MM.1S (cell line): ENCODE data around the gene TRIM59.
A peak's percentile ranks its signal among the peaks of the same experiment; 100 is the strongest.

Experiments
- DNase-seq: peaks from one replicate; pipeline ENCODE4 v3.0.0-alpha.2; 2015
- H2AFZ ChIP-seq: fragments of 300-600 bp; sonication (generic); 2 replicates; pipeline ENCODE4 v1.6.0; 2016; ENCODE audit warnings: antibody characterized with exemption, low read length
- H3F3A ChIP-seq: fragments of 300-600 bp; sonication (generic); 2 replicates; pipeline ENCODE4 v1.6.1; 2016; ENCODE audit warnings: mild to moderate bottlenecking, antibody characterized with exemption, low read length, moderate library complexity, mixed read lengths; ENCODE audit not compliant: insufficient read depth
- H3K27ac ChIP-seq: fragments of 300-600 bp; sonication (generic); 2 replicates; pipeline ENCODE4 v1.5.1; 2016; ENCODE audit warnings: mild to moderate bottlenecking, low read length
- H3K27me3 ChIP-seq: fragments of 300-600 bp; sonication (generic); replicated peaks from 2 replicates; pipeline ENCODE4 v1.6.0; 2016; ENCODE audit warnings: low read length; ENCODE audit not compliant: insufficient read depth
- H3K36me3 ChIP-seq: fragments of 300-600 bp; sonication (generic); replicated peaks from 2 replicates; pipeline ENCODE4 v1.6.1; 2016; ENCODE audit warnings: mild to moderate bottlenecking, low read length, mixed read lengths; ENCODE audit not compliant: insufficient read depth
- H3K4me1 ChIP-seq: fragments of 300-600 bp; sonication (generic); 2 replicates; pipeline ENCODE4 v1.6.1; 2016; ENCODE audit warnings: low read length, mixed read lengths
- H3K4me2 ChIP-seq: fragments of 300-600 bp; sonication (generic); 2 replicates; pipeline ENCODE4 v1.6.0; 2016; ENCODE audit warnings: low read depth, low read length
- H3K4me3 ChIP-seq: fragments of 300-600 bp; sonication (generic); 2 replicates; pipeline ENCODE4 v1.5.1; 2016; ENCODE audit warnings: low read length, mixed read lengths
- H3K79me2 ChIP-seq: fragments of 300-600 bp; sonication (generic); 2 replicates; pipeline ENCODE4 v1.6.1; 2016; ENCODE audit warnings: mixed run types, low read length, mixed read lengths
- H3K9ac ChIP-seq: fragments of 300-600 bp; sonication (generic); 2 replicates; pipeline ENCODE4 v1.6.1; 2016; ENCODE audit warnings: low read length, mixed read lengths
- H3K9me2 ChIP-seq: fragments of 300-600 bp; sonication (generic); replicated peaks from 2 replicates; pipeline ENCODE4 v1.6.1; 2016; ENCODE audit warnings: mild to moderate bottlenecking, low read length, mixed read lengths; ENCODE audit not compliant: insufficient read depth
- H3K9me3 ChIP-seq: fragments of 300-600 bp; sonication (generic); replicated peaks from 2 replicates; pipeline ENCODE4 v1.6.1; 2016; ENCODE audit warnings: mild to moderate bottlenecking, low read length, mixed read lengths; ENCODE audit not compliant: insufficient read depth
- H4K20me1 ChIP-seq: fragments of 300-600 bp; sonication (generic); 2 replicates; pipeline ENCODE4 v1.6.1; 2016; ENCODE audit warnings: mild to moderate bottlenecking, low read length, moderate library complexity, mixed read lengths; ENCODE audit not compliant: insufficient read depth
- EZH2 ChIP-seq: fragments of 300-600 bp; sonication (generic); optimal IDR thresholded peaks from 2 replicates; pipeline ENCODE3; 2017; ENCODE audit warnings: low read depth, mild to moderate bottlenecking, antibody characterized with exemption, low read length, mixed read lengths
- EZH2phosphoT487 ChIP-seq: fragments of 300-600 bp; sonication (generic); IDR thresholded peaks from 2 replicates; pipeline ENCODE4 v1.6.1; 2018; ENCODE audit warnings: antibody characterized with exemption, low read length
- TF ChIP-seq, protein P1 (sequence below): fragments of 300-600 bp; sonication (generic); IDR thresholded peaks from 2 replicates; pipeline ENCODE4 v1.5.1; 2016; ENCODE audit warnings: antibody characterized with exemption, low read length, mixed read lengths

TRIM59 gene

GRCh38 chr3:160448845-160449635 lies 546 bp downstream of the TRIM59 start:
- H3K79me2 ChIP-seq: peaks cover 52% of the 10 kb centered on the region
- no peak for TF ChIP-seq EZH2phosphoT487

GRCh38 chr3:160447544-160447943 lies 2.0 kb downstream of the TRIM59 start:
- no peak overlapping the region for H3K27ac ChIP-seq
- no peaks in the 10 kb centered on the region for H3K27me3 ChIP-seq
- H3K4me1 ChIP-seq: peaks cover 23% of the 10 kb centered on the region
- H3K4me2 ChIP-seq: peak overlapping the region; percentile 75
- H3K9me2 ChIP-seq: no peaks in the 10 kb centered on the region
- DNase-seq: no peak
- no peak overlapping the region for H2AFZ ChIP-seq
- peaks cover 67% of the 10 kb centered on the region for H3K79me2 ChIP-seq
- no peak overlapping the region; the same call in 1 of the 2 replicates for H3K4me3 ChIP-seq
- H3K9me3 ChIP-seq: no peaks in the 10 kb centered on the region
- no peak for TF ChIP-seq EZH2phosphoT487
- TF ChIP-seq EZH2: no peak
- TF ChIP-seq, protein P1, sequence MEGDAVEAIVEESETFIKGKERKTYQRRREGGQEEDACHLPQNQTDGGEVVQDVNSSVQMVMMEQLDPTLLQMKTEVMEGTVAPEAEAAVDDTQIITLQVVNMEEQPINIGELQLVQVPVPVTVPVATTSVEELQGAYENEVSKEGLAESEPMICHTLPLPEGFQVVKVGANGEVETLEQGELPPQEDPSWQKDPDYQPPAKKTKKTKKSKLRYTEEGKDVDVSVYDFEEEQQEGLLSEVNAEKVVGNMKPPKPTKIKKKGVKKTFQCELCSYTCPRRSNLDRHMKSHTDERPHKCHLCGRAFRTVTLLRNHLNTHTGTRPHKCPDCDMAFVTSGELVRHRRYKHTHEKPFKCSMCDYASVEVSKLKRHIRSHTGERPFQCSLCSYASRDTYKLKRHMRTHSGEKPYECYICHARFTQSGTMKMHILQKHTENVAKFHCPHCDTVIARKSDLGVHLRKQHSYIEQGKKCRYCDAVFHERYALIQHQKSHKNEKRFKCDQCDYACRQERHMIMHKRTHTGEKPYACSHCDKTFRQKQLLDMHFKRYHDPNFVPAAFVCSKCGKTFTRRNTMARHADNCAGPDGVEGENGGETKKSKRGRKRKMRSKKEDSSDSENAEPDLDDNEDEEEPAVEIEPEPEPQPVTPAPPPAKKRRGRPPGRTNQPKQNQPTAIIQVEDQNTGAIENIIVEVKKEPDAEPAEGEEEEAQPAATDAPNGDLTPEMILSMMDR: no peak
- peaks cover 14% of the 10 kb centered on the region for H3F3A ChIP-seq
- peaks cover 8% of the 10 kb centered on the region; the same call in 1 of the 2 replicates for H3K36me3 ChIP-seq
- H3K9ac ChIP-seq: no peak overlapping the region
- no peaks in the 10 kb centered on the region for H4K20me1 ChIP-seq

More at GRCh38 chr3:160448845-160449635, 546 bp downstream of the TRIM59 start:
- H3K9me2 ChIP-seq: no peaks in the 10 kb centered on the region
- DNase-seq: peak; percentile 67
- H3K4me2 ChIP-seq: peak overlapping the region; percentile 75
- H3K9ac ChIP-seq: peak overlapping the region; percentile 72
- H4K20me1 ChIP-seq: no peaks in the 10 kb centered on the region
- H3K36me3 ChIP-seq: peaks cover 8% of the 10 kb centered on the region; the same call in 1 of the 2 replicates
- H3F3A ChIP-seq: peaks cover 13% of the 10 kb centered on the region
- H3K27ac ChIP-seq: peak overlapping the region; percentile 81
- H2AFZ ChIP-seq: peak overlapping the region; percentile 57
- H3K4me3 ChIP-seq: peak overlapping the region; percentile 86
- peaks cover 15% of the 10 kb centered on the region for H3K4me1 ChIP-seq
- H3K9me3 ChIP-seq: no peaks in the 10 kb centered on the region
- no peaks in the 10 kb centered on the region for H3K27me3 ChIP-seq

DNA sequence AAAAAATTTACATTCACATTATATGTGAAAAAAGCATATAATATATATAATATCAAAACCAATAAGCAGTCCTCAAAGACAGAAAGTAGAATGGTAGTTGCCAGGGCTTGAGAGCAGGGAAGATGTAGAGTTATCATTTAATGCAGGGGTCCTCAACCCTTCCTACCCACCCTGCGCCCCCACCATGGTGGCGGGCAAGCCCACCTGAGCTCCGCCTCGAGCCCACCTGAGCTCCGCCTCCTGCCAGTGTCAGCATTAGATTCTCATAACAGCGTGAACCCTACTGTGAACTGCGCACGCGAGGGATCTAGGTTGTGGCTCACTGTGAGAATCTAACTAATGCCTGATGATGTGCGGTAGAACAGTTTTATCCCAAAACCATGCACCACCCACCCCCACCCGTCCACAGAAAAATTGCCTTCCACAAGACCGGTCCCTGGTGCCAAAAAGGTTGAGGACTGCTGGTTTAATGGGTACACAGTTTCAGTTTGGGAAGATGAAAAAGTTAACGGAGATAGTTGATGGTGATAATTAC lies 3.0 kb downstream of the TRIM59 start:
- no peaks in the 10 kb centered on the region for H3K27me3 ChIP-seq
- TF ChIP-seq EZH2 (no peak), EZH2phosphoT487 (no peak)
- TF ChIP-seq, protein P1: no peak
- H4K20me1 ChIP-seq: no peaks in the 10 kb centered on the region
- H3K4me1 ChIP-seq: peaks cover 24% of the 10 kb centered on the region
- no peak overlapping the region for H3K4me3 ChIP-seq
- no peaks in the 10 kb centered on the region for H3K9me2 ChIP-seq
- peaks cover 77% of the 10 kb centered on the region for H3K79me2 ChIP-seq
- H2AFZ ChIP-seq: no peak overlapping the region
- H3K27ac ChIP-seq: no peak overlapping the region
- no peak overlapping the region for H3K4me2 ChIP-seq
- H3K9me3 ChIP-seq: no peaks in the 10 kb centered on the region
- peaks cover 8% of the 10 kb centered on the region; the same call in 1 of the 2 replicates for H3K36me3 ChIP-seq
- peaks cover 23% of the 10 kb centered on the region for H3F3A ChIP-seq
- DNase-seq: no peak
- no peak overlapping the region for H3K9ac ChIP-seq
